Kidney (tissue), 14 donors: Measurements from ENCODE around the gene LGALS7B. TPM values are rescaled to one million over a fixed set of nuclear protein-coding genes. Genes with fewer than 3 reads are reported as not detected.
"Not testable (repeated sequence)": the region's sequence is repeated elsewhere in the genome, so short reads cannot be mapped to it uniquely, and the experiment has no call there.

Source experiments
- DNase-seq, 5 donors: peaks; one replicate each; pipeline ENCODE4 v3.0.0-alpha.2; 2013 to 2020
- FAIRE-seq: peaks from 2 replicates; lab custom pipeline; 2012; peaks lifted over from hg19 to GRCh38; lab: Jason Lieb, UNC
- H3K27ac ChIP-seq, 2 donors: one replicate each; pipeline ENCODE4 v1.7.0; 2013; ENCODE audit warnings: low read depth in 2 of 2, low read length in 2 of 2, inconsistent platforms in 1 of 2
- H3K27me3 ChIP-seq: one replicate; pipeline ENCODE4 v1.7.1; 2013; ENCODE audit warnings: low read length, inconsistent platforms; ENCODE audit not compliant: control insufficient read depth, insufficient read depth
- H3K36me3 ChIP-seq, 3 donors: one replicate each; pipeline versions ENCODE4 v1.7.0 to v1.7.1; 2013; ENCODE audit warnings: low read length in 3 of 3, control low read depth in 1 of 3, inconsistent platforms in 1 of 3; ENCODE audit not compliant: insufficient read depth in 3 of 3, control insufficient read depth in 2 of 3
- H3K4me1 ChIP-seq, 3 donors: one replicate each; pipeline versions ENCODE4 v1.7.0 to v1.7.1; 2013; ENCODE audit warnings: low read length in 3 of 3, inconsistent platforms in 1 of 3, low read depth in 1 of 3; ENCODE audit not compliant: control insufficient read depth in 2 of 3, insufficient read depth in 2 of 3
- H3K4me3 ChIP-seq, 3 donors: one replicate each; pipeline versions ENCODE4 v1.7.0 to v1.8.1; 2013; ENCODE audit warnings: low read length in 3 of 3, control low read depth in 1 of 3, inconsistent platforms in 1 of 3
- H3K9ac ChIP-seq, 3 donors: one replicate each; pipeline versions ENCODE4 v1.7.0 to v1.7.1; 2013; ENCODE audit warnings: low read length in 3 of 3, control low read depth in 1 of 3, inconsistent platforms in 1 of 3
- H3K9me3 ChIP-seq, 3 donors: one replicate each; pipeline versions ENCODE4 v1.7.0 to v1.7.1; 2013; ENCODE audit warnings: low read length in 3 of 3, control low read depth in 1 of 3, inconsistent platforms in 1 of 3; ENCODE audit not compliant: control insufficient read depth in 2 of 3, insufficient read depth in 1 of 3
- CTCF ChIP-seq: IDR thresholded peaks from 3 replicates; pipeline ENCODE4 v1.5.1; 2012; ENCODE audit warnings: mild to moderate bottlenecking, moderate library complexity, borderline replicate concordance; ENCODE audit not compliant: insufficient read depth; ENCODE audit errors: extremely low read depth
- intact Hi-C: fragments of 100-400 bp; cut with DNase I; formaldehyde crosslinking; loops from one replicate; pipeline ENCODE4 v1.11.1; 2022
- polyA plus RNA-seq: library from polyadenylated mRNA; stranded (reverse); fragments of 350-450 nt; fragmentation: Illumina TruSeq; extraction: RNeasy Lipid Tissue Mini Kit (QIAGEN cat#74804); gene quantifications from one replicate; pipeline ENCODE4 v1.2.3, GENCODE V29; 2014; ENCODE audit warnings: low read depth, low replicate concordance; ENCODE audit not compliant: insufficient read depth
- total RNA-seq: library from RNA; stranded (reverse); fragmentation: NEBNext Ultra II Directional; extraction: Animal tissue kit (Norgen Biotek cat#: 25700); gene quantifications from one replicate; pipeline ENCODE4 v1.2.1, GENCODE V29; 2021
- donor health status: control.
- donor health status: control.
- donor health status: control.
- donor health status: control.
- donor health status: control.
- donor health status: DM: yes; HTN: yes; CAD: no.
- donor health status: Normal renal cell carcinoma (clear cell type).

The LGALS7B gene
- total and polyA plus RNA-seq, 2 donors from 2014 or later = 3.7 TPM; not detected in 1

GRCh38 chr19:38780443-38780842 lies 8.6 kb upstream of the LGALS7B start:
- peak in 1 of 5 donors; percentile 10 for DNase-seq
- Histone ChIP-seq H3K4me3 (no peak overlapping the region), H3K9ac (no peak overlapping the region), H3K4me1 (no peaks in the 10 kb centered on the region), H3K27me3 (no peaks in the 10 kb centered on the region), H3K36me3 (no peaks in the 10 kb centered on the region), H3K9me3 (no peaks in the 10 kb centered on the region), H3K27ac (no peak overlapping the region)
- TF ChIP-seq CTCF = no peak
- no peak for FAIRE-seq
- intact Hi-C loops = no loop called here

- no peak for TF ChIP-seq CTCF
- Histone ChIP-seq H3K36me3 (no peaks in the 10 kb centered on the region), H3K9ac (no peak overlapping the region), H3K27me3 (no peaks in the 10 kb centered on the region), H3K4me1 (no peaks in the 10 kb centered on the region), H3K4me3 (no peak overlapping the region), H3K27ac (no peak overlapping the region), H3K9me3 (no peaks in the 10 kb centered on the region)
- DNase-seq (no peak), FAIRE-seq (no peak)
- intact Hi-C loops = no loop called here
These were observed 7.9 kb upstream of the LGALS7B start for GRCh38 chr19:38781058-38781457.

- H3K27me3 ChIP-seq, H3K27ac ChIP-seq, H3K4me1 ChIP-seq, FAIRE-seq, H3K36me3 ChIP-seq, H3K4me3 ChIP-seq, H3K9ac ChIP-seq, H3K9me3 ChIP-seq, intact Hi-C loops: not testable (repeated sequence)
- DNase-seq = peak in 1 of 5 donors; percentile 15
These were observed 6.8 kb upstream of the LGALS7B start for GRCh38 chr19:38782212-38782611.

- TF ChIP-seq CTCF = no peak
- FAIRE-seq = no peak
These were observed 4.8 kb upstream of the LGALS7B start for GRCh38 chr19:38784224-38784623.

More at GRCh38 chr19:38784224-38784623, 4.8 kb upstream of the LGALS7B start:
- intact Hi-C loops = no loop called here
- Histone ChIP-seq H3K27ac (no peak overlapping the region), H3K9me3 (no peaks in the 10 kb centered on the region), H3K4me3 (no peak overlapping the region), H3K36me3 (no peaks in the 10 kb centered on the region), H3K4me1 (no peaks in the 10 kb centered on the region), H3K27me3 (no peaks in the 10 kb centered on the region), H3K9ac (no peak overlapping the region)
- DNase-seq = no peak
